Smooth muscle cell (in vitro differentiated cells): ENCODE results near the gene DPH1. TPM values are rescaled to one million over a fixed set of nuclear protein-coding genes. Genes with fewer than 3 reads are reported as not detected.

Experiments used
- DNase-seq: peaks from one replicate; lab custom pipeline; 2025; ENCODE audit not compliant: unreplicated experiment; lab: John Stamatoyannopoulos, UW
- H2AFZ ChIP-seq: fragments of 200-600 bp; sonication (generic); 2 replicates; pipeline ENCODE4 v1.6.0; 2016; ENCODE audit warnings: antibody characterized with exemption, low read depth, mild to moderate bottlenecking
- H3F3A ChIP-seq: fragments of 200-600 bp; sonication (generic); 2 replicates; pipeline ENCODE4 v1.6.0; 2017; ENCODE audit warnings: antibody characterized with exemption, low read depth
- H3K27ac ChIP-seq: fragments of 200-600 bp; sonication (generic); 2 replicates; pipeline ENCODE4 v1.5.1; 2016; ENCODE audit warnings: low read depth, mild to moderate bottlenecking
- H3K27me3 ChIP-seq: fragments of 200-600 bp; sonication (generic); 2 replicates; pipeline ENCODE4 v1.6.1; 2016; ENCODE audit warnings: low read depth, mild to moderate bottlenecking
- H3K36me3 ChIP-seq: fragments of 200-600 bp; sonication (generic); 2 replicates; pipeline ENCODE4 v1.5.1; 2016; ENCODE audit warnings: low read depth
- H3K4me1 ChIP-seq: fragments of 200-600 bp; sonication (generic); 2 replicates; pipeline ENCODE4 v1.5.1; 2016; ENCODE audit warnings: low read depth
- H3K4me2 ChIP-seq: fragments of 200-600 bp; sonication (generic); 2 replicates; pipeline ENCODE4 v1.6.0; 2016; ENCODE audit warnings: mild to moderate bottlenecking
- H3K4me3 ChIP-seq: fragments of 200-600 bp; sonication (generic); 2 replicates; pipeline ENCODE4 v1.5.1; 2016; ENCODE audit warnings: mild to moderate bottlenecking
- H3K79me2 ChIP-seq: fragments of 200-600 bp; sonication (generic); 2 replicates; pipeline ENCODE4 v1.6.0; 2016; ENCODE audit warnings: low read depth, mild to moderate bottlenecking
- H3K9ac ChIP-seq: fragments of 200-600 bp; sonication (generic); 2 replicates; pipeline ENCODE4 v1.6.0; 2016; ENCODE audit warnings: low read depth
- H3K9me3 ChIP-seq: fragments of 200-600 bp; sonication (generic); replicated peaks from 2 replicates; pipeline ENCODE4 v1.5.1; 2016; ENCODE audit warnings: low read depth
- H4K20me1 ChIP-seq: fragments of 200-600 bp; sonication (generic); 2 replicates; pipeline ENCODE4 v1.6.0; 2016; ENCODE audit warnings: low read depth
- CTCF ChIP-seq: fragments of 200-600 bp; sonication (generic); IDR thresholded peaks from 2 replicates; pipeline ENCODE4 v1.5.1; 2017; ENCODE audit warnings: borderline replicate concordance, mild to moderate bottlenecking, antibody characterized with exemption; ENCODE audit not compliant: insufficient read depth, poor library complexity, severe bottlenecking
- WGBS: methylation state at CpG from one replicate; pipeline ENCODE4 v1.1.7; 2016; ENCODE audit warnings: low lambda C conversion rate; 5-methylcytosine and 5-hydroxymethylcytosine counted together
- polyA plus RNA-seq: library from polyadenylated mRNA; unstranded; fragments of >200 nt; fragmentation: Nextera tagmentation; extraction: Ambion mirVana; gene quantifications from 2 replicates; pipeline ENCODE4 v1.2.1, GENCODE V29; 2016
- total RNA-seq: library from RNA; depleted of rRNA; stranded (reverse); fragments of >200 nt; gene quantifications from 2 replicates; pipeline ENCODE4 v1.2.3, GENCODE V29; 2014

Gene DPH1
- total and polyA plus RNA-seq, 2 experiments from 2014 or later, result 15.9 to 33.6 TPM

DNA sequence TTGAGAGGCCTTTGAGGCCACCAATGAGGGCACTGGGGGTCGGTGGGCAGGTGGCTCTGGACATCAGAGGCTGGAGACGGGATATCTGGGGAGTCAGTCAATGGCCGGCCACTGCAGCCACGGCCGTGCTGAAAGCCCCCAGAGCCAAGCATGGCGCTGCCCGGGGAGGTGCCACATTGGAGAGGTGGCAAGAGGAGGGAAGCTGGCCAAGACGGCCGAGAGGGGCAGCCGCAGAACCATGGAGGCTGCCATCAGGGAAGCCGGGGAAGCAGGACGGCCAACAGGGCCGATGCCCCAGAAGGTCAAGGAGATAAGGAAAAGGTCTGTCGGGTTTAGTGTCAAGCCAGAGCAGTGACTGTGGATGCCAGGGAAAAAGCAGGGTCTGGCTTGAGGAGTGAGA, 14.6 kb upstream of the DPH1 start:
- no peak for DNase-seq
- H3K27ac ChIP-seq, result no peak overlapping the region
- H3K9ac ChIP-seq, result no peak overlapping the region
- no peaks in the 10 kb centered on the region for H3K9me3 ChIP-seq
- H3K4me3 ChIP-seq, result no peak overlapping the region
- peaks cover 25% of the 10 kb centered on the region for H3K27me3 ChIP-seq
- no peak overlapping the region for H3K4me2 ChIP-seq
- 95% methylated on average over 14 of the region's 14 CpGs for WGBS
- H3K4me1 ChIP-seq, result no peaks in the 10 kb centered on the region
- no peaks in the 10 kb centered on the region for H3F3A ChIP-seq
- H4K20me1 ChIP-seq, result no peaks in the 10 kb centered on the region
- H3K36me3 ChIP-seq, result no peaks in the 10 kb centered on the region
- no peaks in the 10 kb centered on the region for H3K79me2 ChIP-seq
- no peak overlapping the region for H2AFZ ChIP-seq
- no peak for TF ChIP-seq CTCF

GRCh38 chr17:2016494-2016893, 13.5 kb upstream of the DPH1 start:
- H4K20me1 ChIP-seq, result no peaks in the 10 kb centered on the region
- H3K27me3 ChIP-seq, result peaks cover 35% of the 10 kb centered on the region
- H3K9ac ChIP-seq, result no peak overlapping the region
- no peaks in the 10 kb centered on the region for H3K4me1 ChIP-seq
- 95% methylated on average over 20 of the region's 20 CpGs for WGBS
- no peak overlapping the region for H3K4me2 ChIP-seq
- no peaks in the 10 kb centered on the region for H3K79me2 ChIP-seq
- H2AFZ ChIP-seq, result no peak overlapping the region
- H3K27ac ChIP-seq, result no peak overlapping the region
- no peak for TF ChIP-seq CTCF
- H3K36me3 ChIP-seq, result no peaks in the 10 kb centered on the region
- H3K4me3 ChIP-seq, result no peak overlapping the region
- H3F3A ChIP-seq, result no peaks in the 10 kb centered on the region
- no peak for DNase-seq
- H3K9me3 ChIP-seq, result no peaks in the 10 kb centered on the region

DNA sequence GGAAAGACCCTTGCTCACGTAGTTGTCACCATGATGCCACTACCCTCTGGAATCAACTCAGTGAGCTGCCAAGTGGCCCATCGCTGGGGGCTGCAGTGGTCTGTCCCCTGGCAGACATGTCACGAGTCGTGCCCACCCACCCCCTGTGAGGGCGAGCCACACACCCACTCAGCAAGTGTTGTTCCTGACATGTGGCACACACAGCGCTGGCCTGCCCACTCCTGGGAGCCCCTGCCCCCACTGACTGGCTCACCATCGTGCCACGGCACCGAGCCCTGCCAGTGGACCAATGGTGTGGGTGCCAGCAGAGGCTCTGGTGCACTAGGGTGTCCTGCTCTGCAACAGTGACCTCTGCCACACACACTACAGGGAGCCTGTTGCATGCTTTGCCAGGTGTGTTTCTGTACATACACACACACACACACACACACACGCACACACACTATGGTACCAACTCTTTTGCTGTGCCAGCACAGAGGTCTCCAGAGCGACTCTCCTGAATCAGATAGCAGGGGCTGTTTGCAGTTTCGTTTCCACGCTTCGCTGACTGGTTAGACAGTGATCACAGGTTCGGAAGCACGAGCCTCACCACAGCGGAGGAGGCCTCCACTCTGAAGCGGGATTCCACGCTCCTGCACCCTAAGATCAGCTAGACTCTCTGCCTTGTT, 12.5 kb upstream of the DPH1 start:
- H3K4me1 ChIP-seq, result no peaks in the 10 kb centered on the region
- no peak overlapping the region for H3K4me2 ChIP-seq
- no peak overlapping the region for H3K4me3 ChIP-seq
- no peak for DNase-seq
- no peaks in the 10 kb centered on the region for H3F3A ChIP-seq
- H3K79me2 ChIP-seq, result no peaks in the 10 kb centered on the region
- WGBS, result 90% methylated on average over 19 of the region's 19 CpGs
- H2AFZ ChIP-seq, result no peak overlapping the region
- no peaks in the 10 kb centered on the region for H3K36me3 ChIP-seq
- H3K9ac ChIP-seq, result no peak overlapping the region
- H4K20me1 ChIP-seq, result no peaks in the 10 kb centered on the region
- H3K27ac ChIP-seq, result no peak overlapping the region
- H3K27me3 ChIP-seq, result peaks cover 41% of the 10 kb centered on the region
- no peak for TF ChIP-seq CTCF
- H3K9me3 ChIP-seq, result no peaks in the 10 kb centered on the region

GRCh38 chr17:2018716-2019510, 11.0 kb upstream of the DPH1 start:
- Histone ChIP-seq H3K4me3 (no peak overlapping the region), H2AFZ (no peak overlapping the region), H3K27me3 (peaks cover 56% of the 10 kb centered on the region), H3K79me2 (no peaks in the 10 kb centered on the region), H3K9me3 (no peaks in the 10 kb centered on the region), H4K20me1 (no peaks in the 10 kb centered on the region), H3K27ac (no peak overlapping the region), H3K36me3 (no peaks in the 10 kb centered on the region), H3K9ac (no peak overlapping the region), H3F3A (no peaks in the 10 kb centered on the region), H3K4me1 (peaks cover 5% of the 10 kb centered on the region), H3K4me2 (no peak overlapping the region)
- WGBS, result 87% methylated on average over 24 of the region's 24 CpGs
- no peak for TF ChIP-seq CTCF
- DNase-seq, result no peak
